Measurements from ENCODE around the gene RAB33A.
"Not testable (repeated sequence)": the region's sequence is repeated elsewhere in the genome, so short reads cannot be mapped to it uniquely, and the experiment has no call there.

RAB33A gene

DNA sequence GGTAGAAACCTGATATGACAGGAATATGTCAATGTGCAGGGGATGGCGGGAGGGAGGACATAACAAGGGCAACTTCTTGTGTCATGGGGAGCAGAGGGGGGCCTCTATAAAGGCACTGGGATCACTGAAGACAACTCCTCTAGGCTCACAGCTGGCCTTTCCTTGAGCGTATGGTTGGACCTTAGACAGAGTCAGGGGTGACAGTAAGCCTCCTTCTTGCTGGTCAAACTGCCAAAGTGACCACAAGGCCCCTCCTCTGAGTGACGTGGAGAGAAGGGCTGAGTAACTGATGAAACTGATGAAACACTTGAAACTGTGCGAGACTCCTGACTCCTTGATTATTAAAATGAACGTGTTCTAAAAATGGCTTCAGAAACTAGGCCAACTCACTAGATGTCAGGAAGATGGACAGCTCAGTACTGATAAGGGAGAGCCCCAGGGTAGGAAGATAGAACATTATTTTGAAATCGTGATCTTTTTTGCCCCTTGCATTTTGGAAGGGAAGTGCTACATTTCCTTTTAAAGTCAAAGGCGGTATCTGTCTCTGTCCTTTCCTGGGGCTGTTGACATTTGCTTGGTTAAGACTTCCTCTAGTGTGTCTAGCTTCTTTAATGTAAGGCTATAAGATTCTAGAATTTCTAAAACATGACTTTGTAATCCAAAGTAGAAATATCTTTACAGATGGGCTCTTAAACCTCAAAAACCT, 1.6 kb downstream of the RAB33A start:
- peak; percentile 45 for DNase-seq

DNA sequence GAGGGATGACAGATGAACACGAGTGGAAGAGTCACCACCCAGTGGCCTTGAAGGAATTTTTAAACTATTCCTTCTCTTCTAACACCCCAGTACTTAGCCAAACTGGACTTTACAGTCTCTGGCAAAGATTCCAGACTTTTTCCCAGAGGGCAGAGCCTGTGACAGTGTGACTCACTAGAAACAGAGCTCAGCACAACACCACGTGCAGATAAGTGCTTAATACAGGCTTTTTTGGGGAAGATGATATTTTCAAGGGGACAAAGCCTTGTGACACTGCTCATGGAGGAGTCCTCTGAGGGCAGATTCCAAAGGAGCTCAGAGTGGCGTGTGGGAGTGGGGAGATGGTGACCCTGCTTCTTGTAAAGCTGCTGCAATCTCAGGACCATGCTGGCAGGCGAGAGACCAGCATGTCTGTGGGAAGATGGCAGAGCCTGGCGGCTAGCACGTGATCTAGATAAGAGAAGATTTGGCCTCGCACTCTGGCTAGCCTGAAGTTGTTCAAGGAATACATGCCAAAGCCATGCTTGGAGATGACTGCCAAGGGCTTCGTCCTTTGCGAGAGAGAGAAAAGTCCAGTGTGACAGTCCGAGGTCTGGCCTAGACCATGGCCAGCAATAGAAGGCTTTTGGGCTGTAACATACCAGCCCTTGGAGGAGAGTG, 2.4 kb downstream of the RAB33A start:
- DNase-seq: no peak

GRCh38 chrX:130174937-130175336, 3.2 kb downstream of the RAB33A start:
- DNase-seq: no peak

GRCh38 chrX:130176354-130176776, 4.6 kb downstream of the RAB33A start:
- no peak for DNase-seq

GRCh38 chrX:130176942-130177341, 5.2 kb downstream of the RAB33A start:
- DNase-seq: no peak

DNA sequence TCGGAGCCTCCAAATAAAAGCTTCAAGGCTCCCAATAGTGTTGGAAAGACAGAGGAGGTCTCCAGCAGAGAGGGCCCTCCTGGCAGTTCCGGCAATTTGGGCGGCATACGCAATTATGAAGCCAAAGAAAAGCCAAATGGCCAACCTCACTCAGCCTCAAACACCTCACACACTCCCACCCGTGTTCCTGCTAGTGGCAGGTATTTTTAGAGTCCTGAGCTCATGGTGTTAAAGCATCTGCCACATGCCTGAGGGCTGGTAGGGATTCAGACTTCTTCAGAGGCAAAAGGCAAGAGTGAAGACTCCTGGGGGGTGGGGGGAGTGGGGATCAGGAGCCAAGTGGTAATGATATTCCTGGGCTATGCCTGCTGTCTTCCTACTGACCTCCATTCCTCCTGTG, 7.4 kb downstream of the RAB33A start:
- DNase-seq: no peak

GRCh38 chrX:130179579-130180215, 7.9 kb downstream of the RAB33A start:
- no peak for DNase-seq

GRCh38 chrX:130184168-130184567, 12.4 kb downstream of the RAB33A start:
- no peak for DNase-seq

DNA sequence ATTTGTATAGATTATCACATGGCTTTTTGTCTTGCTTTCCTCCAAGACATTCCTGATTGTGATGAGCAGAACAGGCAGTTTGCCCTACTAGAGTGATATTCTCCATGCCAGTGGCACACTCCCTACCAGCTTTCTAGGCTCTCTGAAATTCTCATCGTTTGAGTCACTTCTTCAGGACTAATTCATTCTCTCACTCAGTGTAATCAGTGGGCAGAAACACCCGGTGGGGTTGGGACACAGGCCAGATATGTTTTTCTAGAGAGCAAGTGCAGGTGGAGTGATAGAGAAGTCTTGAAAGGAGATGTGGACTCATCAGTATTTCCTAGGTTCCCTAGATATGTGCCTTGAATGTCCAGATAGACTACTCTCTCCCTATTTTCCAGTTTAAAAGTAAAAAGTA, 13.1 kb downstream of the RAB33A start:
- no peak for DNase-seq

GRCh38 chrX:130186651-130187050, 14.9 kb downstream of the RAB33A start:
- no peak for DNase-seq

DNA sequence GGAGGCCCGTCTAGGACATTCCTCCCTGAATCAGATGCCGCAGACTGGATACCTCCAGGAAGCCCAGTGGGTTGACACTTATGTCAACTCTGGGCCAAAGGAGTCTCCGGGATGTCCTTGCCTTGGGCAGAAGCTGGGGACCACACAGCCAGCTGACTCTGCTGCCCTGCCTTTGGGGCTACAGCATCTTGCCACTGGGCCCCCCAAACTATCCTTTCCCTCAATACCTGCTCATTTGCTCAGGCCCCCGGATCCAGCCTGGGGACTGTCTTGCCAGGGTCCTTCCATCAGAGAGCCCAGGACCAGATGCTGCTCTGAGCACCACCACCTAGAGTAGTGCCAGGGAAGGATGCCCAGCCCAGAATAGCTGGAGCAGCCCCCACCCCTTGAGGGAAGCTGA, 19.0 kb downstream of the RAB33A start:
- no peak for DNase-seq

- no peak for DNase-seq
Observed at GRCh38 chrX:130196466-130196865, 24.7 kb downstream of the RAB33A start.

DNA sequence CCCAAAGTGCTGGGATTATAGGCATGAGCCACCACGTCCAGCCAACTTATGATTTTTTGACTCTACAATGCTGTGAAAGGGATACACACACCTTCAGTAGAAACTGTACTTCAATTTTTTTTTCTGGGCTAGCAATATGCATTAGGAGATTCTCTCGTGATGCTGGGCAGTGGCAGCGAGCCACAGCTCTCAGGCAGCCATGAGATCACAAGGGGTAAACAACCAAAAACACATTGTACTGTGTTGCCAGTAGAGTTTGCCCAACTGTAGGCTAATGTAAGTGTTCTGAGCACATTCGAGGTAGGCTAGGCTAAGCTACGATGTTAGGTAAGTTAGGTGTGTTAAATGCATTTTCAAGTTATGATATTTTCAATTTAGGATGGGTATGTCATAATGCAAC, 25.7 kb downstream of the RAB33A start:
- no peak for DNase-seq

DNA sequence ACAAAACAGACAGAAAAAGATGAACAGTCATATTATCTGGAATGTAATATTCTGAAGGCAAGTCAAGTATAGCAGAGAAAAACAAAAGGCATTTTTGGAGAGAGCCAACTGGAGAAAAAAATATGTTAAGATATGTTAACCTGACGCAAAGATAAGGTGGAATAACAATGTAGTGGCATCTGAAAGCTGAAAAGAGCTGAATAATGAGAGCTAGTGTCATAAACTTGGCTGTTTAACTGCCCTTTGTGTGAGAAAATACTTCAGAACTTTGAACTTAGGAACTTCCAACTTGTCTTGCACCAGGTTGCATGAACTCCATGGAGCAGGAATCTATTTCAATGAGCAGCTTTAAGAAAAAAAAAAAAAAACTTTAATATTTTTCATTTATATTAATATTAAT, 32.9 kb downstream of the RAB33A start:
- no peak for DNase-seq

- no peak for DNase-seq
Observed at GRCh38 chrX:130211415-130212186, 39.8 kb downstream of the RAB33A start.

GRCh38 chrX:130212371-130212770, 40.6 kb downstream of the RAB33A start:
- DNase-seq: no peak

DNA sequence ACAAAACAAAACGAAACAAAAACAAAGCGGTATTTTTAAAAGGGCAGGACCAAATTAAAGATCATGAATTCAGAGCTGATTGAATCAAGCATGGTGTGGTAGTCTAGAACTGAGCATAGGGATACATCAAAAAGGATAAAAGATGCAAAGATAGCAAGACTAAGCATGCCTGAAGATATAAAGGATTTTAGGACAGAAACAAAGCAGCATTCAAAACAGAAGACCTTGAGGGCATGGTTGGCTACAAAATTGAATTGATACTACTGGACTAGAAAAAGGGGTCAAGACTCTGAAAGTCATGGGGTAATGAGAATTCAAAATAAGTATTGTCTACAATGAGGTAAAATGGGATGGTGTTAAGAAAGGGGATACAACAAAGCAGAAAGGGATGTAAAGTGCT, 41.6 kb downstream of the RAB33A start:
- no peak for DNase-seq

- DNase-seq: no peak
Observed at GRCh38 chrX:130216320-130216719, 44.6 kb downstream of the RAB33A start.

DNA sequence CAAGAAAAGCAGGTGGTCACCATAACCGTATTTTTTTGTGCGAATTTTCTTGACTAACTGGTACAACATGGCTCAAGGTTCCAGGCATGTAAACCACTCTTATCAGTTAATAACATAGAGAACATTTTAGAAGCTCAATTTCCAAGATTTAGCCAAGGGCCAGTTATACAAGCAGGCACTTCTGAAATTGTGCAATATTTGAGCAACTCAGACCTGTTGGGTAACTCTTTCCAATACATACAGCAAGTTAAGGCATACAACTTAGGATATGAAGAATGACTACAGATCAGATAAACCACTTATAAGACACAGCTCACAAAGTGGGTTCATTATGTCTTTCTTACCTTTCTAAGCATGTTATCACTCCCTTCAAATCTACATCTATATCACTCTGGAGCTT, 53.0 kb downstream of the RAB33A start:
- DNase-seq: no peak

DNA sequence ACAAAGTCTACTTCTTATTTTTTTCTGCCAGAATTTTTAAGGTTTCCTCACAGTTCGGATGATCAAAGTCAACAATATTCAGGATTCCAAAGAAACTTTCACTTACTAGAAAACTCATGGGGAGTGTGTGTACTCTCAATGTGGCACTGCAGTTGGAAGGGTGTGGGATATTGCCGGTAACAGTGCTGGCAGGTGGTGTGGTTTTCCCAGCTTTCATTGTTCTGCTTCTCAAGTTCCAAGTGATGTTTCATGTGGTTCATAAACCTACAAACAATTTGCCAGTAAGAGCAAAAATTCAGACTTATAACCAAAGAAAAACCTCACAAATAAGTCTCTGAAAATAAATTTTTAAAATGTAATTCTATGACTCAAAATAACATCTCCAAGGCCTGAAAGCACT, 57.1 kb downstream of the RAB33A start:
- DNase-seq: no peak

DNA sequence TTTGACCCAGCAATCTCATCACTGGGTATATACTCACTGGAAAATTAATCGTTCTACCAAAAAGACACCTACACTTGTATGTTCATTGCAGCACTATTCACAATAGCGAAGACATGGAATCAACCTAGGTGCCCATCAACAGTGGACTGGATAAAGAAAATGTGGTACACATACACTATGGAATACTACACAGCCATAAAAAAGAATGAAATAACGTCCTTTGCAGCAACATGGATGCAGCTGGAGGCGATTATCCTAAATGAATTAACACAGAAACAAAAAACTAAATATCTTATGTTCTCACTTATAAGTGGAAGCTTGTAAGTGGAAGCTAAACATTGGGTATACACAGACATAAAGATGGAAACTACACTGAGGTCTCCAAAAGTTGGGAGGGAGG, 59.4 kb downstream of the RAB33A start:
- not testable (repeated sequence) for DNase-seq
